ENCODE data around the gene CAMSAP1. TPM values are rescaled to one million over a fixed set of nuclear protein-coding genes. Genes with fewer than 3 reads are reported as not detected.

The CAMSAP1 gene
- total and polyA plus RNA-seq, 7 donors: 2.3 to 37.7 (median 19.4) TPM

GRCh38 chr9:135790850-135791249 lies 116.5 kb downstream of the CAMSAP1 start:
- H3K9me3 ChIP-seq: no peaks in the 10 kb centered on the region
- no peaks in the 10 kb centered on the region for H3K36me3 ChIP-seq
- H3K27ac ChIP-seq: no peak overlapping the region
- H3K27me3 ChIP-seq: peaks cover 0 to 7% (median 0%) of the 10 kb centered on the region in 3 donors
- intact Hi-C loops (cut with DNase I): no loop called here
- 81 to 83% methylated on average over 11 of the region's 11 CpGs for WGBS, 2 donors
- H3K4me1 ChIP-seq: no peaks in the 10 kb centered on the region
- no peak overlapping the region for H3K4me3 ChIP-seq
- TF ChIP-seq POLR2A (IDR thresholded peaks at IDR 0.05): no peak
- no peak for TF ChIP-seq EP300 (IDR thresholded peaks at IDR 0.05)
- TF ChIP-seq POLR2AphosphoS5 (IDR thresholded peaks at IDR 0.05): no peak
- TF ChIP-seq CTCF (IDR thresholded peaks at IDR 0.05): no peak
- DNase-seq: no peak

GRCh38 chr9:135790356-135790755 lies 117.0 kb downstream of the CAMSAP1 start:
- peaks cover 0 to 10% (median 0%) of the 10 kb centered on the region in 3 donors for H3K27me3 ChIP-seq
- no peaks in the 10 kb centered on the region for H3K36me3 ChIP-seq
- no peak for DNase-seq
- 93% methylated on average over 10 of the region's 10 CpGs for WGBS, 2 donors
- H3K4me1 ChIP-seq: no peaks in the 10 kb centered on the region
- no peak overlapping the region for H3K27ac ChIP-seq
- TF ChIP-seq CTCF (IDR thresholded peaks at IDR 0.05): no peak
- TF ChIP-seq EP300 (IDR thresholded peaks at IDR 0.05): no peak
- TF ChIP-seq POLR2A (IDR thresholded peaks at IDR 0.05): no peak
- no peak for TF ChIP-seq POLR2AphosphoS5 (IDR thresholded peaks at IDR 0.05)
- no peak overlapping the region for H3K4me3 ChIP-seq
- no peaks in the 10 kb centered on the region for H3K9me3 ChIP-seq
- intact Hi-C loops (cut with DNase I): no loop called here

- TF ChIP-seq POLR2AphosphoS5 (IDR thresholded peaks at IDR 0.05): no peak
- TF ChIP-seq CTCF (IDR thresholded peaks at IDR 0.05): no peak
- TF ChIP-seq EP300 (IDR thresholded peaks at IDR 0.05): no peak
- no peak for TF ChIP-seq POLR2A (IDR thresholded peaks at IDR 0.05)
- 79 to 89% methylated on average over 13 of the region's 13 CpGs for WGBS, 2 donors
- H3K4me3 ChIP-seq: no peak overlapping the region
- peaks cover 0 to 15% (median 0%) of the 10 kb centered on the region in 3 donors for H3K27me3 ChIP-seq
- H3K9me3 ChIP-seq: no peaks in the 10 kb centered on the region
- no peak for DNase-seq
- no peak overlapping the region for H3K27ac ChIP-seq
- intact Hi-C loops (cut with DNase I): no loop called here
- H3K36me3 ChIP-seq: no peaks in the 10 kb centered on the region
- H3K4me1 ChIP-seq: no peaks in the 10 kb centered on the region
These were observed 117.5 kb downstream of the CAMSAP1 start for GRCh38 chr9:135789838-135790291.

- intact Hi-C loops (cut with DNase I): no loop called here
- Histone ChIP-seq H3K9me3 (no peaks in the 10 kb centered on the region), H3K27me3 (peaks cover 0 to 15% (median 0%) of the 10 kb centered on the region in 3 donors), H3K4me1 (no peaks in the 10 kb centered on the region), H3K4me3 (no peak overlapping the region), H3K27ac (no peak overlapping the region), H3K36me3 (no peaks in the 10 kb centered on the region)
- TF ChIP-seq CTCF (IDR thresholded peaks at IDR 0.05): no peak
- TF ChIP-seq POLR2AphosphoS5 (IDR thresholded peaks at IDR 0.05): no peak
- no peak for TF ChIP-seq POLR2A (IDR thresholded peaks at IDR 0.05)
- TF ChIP-seq EP300 (IDR thresholded peaks at IDR 0.05): no peak
- WGBS, 2 donors: 52 to 73% methylated on average over 36 of the region's 36 CpGs
- no peak for DNase-seq
These were observed 118.6 kb downstream of the CAMSAP1 start for GRCh38 chr9:135788576-135789300.
